ENCODE data around the gene TTC3.
A peak's percentile ranks its signal among the peaks of the same experiment; 100 is the strongest.
"Not testable (repeated sequence)": the region's sequence is repeated elsewhere in the genome, so short reads cannot be mapped to it uniquely, and the experiment has no call there.

Gene TTC3

GRCh38 chr21:37044643-37045042 is 28.4 kb upstream of the TTC3 start:
- DNase-seq (ENCODE audit: low spot score in 2 of 2) = no peak
- no peaks in the 10 kb centered on the region for H3K9me3 ChIP-seq
- in situ Hi-C loops (cut with MboI; ENCODE audit: low sequenced_read_pairs) = no loop called here
- H3K36me3 ChIP-seq (replicated peaks) = no peaks in the 10 kb centered on the region
- peaks cover 5% of the 10 kb centered on the region; the same call in 1 of the 2 replicates for H3K4me1 ChIP-seq
- H3K27me3 ChIP-seq (ENCODE audit: low read depth) = no peaks in the 10 kb centered on the region
- no peak overlapping the region for H3K4me3 ChIP-seq

DNA sequence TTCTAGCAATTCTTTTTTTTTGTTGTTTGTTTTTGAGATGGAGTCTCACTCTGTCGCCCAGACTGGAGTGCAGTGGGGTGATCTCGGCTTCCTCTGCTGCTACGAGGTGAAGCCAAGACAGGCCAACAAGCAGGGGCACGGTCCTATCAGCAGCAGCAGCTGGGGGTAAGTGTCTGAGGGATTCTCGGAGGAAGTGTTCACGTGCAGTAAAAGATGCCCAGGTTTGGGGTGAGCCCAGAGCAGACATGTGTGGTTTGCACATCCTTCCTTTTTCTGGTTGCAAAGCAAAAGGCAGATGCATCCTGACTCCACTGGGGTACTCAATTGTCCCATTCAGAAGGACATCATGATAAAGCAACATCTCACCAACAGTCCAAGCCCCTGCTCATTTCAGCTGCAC is 27.9 kb upstream of the TTC3 start:
- Histone ChIP-seq H3K27me3 (ENCODE audit: low read depth) (no peaks in the 10 kb centered on the region), H3K4me3 (no peak overlapping the region), H3K36me3 (replicated peaks) (no peaks in the 10 kb centered on the region), H3K4me1 (peaks cover 5% of the 10 kb centered on the region; the same call in 1 of the 2 replicates), H3K9me3 (no peaks in the 10 kb centered on the region)
- in situ Hi-C loops (cut with MboI; ENCODE audit: low sequenced_read_pairs) = no loop called here
- DNase-seq (ENCODE audit: low spot score in 2 of 2) = no peak

DNA sequence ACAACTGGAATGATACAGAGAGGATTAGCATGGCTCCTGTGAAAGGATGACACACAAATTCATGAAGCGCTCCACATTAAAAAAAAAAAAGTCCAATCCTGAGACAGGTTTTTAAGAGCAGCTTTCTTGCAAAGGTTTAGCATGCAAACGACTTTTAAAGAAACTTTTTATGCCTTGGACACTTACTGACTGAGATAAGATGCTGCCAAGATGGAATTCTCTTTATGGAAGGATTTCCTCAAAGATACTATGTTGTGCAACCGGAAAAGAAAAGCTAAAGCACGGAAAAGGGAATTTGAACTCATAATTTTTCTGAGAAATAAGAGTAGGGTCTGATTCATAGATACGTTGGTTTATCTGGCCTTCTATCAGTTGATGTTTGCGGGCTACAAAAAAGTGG is 27.5 kb upstream of the TTC3 start:
- Histone ChIP-seq H3K4me3 (no peak overlapping the region), H3K27me3 (ENCODE audit: low read depth) (no peaks in the 10 kb centered on the region)

DNA sequence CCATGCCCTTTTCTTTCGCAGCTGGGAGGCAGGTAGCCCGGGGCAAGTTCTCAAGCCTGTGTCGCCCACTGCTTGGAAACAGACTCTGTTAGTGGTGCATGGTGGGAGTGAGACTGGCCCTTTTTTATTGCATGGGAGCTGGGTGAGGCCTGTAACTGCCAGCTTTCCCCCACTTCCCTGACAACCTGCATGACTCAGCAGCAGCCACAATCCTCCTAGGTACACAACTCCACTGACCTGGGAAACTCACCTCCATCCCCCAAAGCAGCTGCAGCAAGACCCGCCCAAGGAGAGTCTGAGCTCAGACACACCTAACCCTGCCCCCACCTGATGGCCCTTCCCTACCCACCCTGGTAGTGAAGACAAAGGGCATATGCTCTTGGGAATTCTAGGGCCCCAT is 26.0 kb upstream of the TTC3 start:
- in situ Hi-C loops (cut with MboI; ENCODE audit: low sequenced_read_pairs) = no loop called here
- H3K4me1 ChIP-seq = no peaks in the 10 kb centered on the region; the same call in 1 of the 2 replicates
- no peaks in the 10 kb centered on the region for H3K36me3 ChIP-seq (replicated peaks)
- H3K4me3 ChIP-seq = no peak overlapping the region
- DNase-seq (ENCODE audit: low spot score in 2 of 2) = no peak
- H3K27me3 ChIP-seq (ENCODE audit: low read depth) = no peaks in the 10 kb centered on the region
- H3K9me3 ChIP-seq = no peaks in the 10 kb centered on the region

More for the DNA sequence above, 27.5 kb upstream of the TTC3 start:
- in situ Hi-C loops (cut with MboI; ENCODE audit: low sequenced_read_pairs) = no loop called here
- H3K36me3 ChIP-seq (replicated peaks) = no peaks in the 10 kb centered on the region
- no peak for DNase-seq (ENCODE audit: low spot score in 2 of 2)
- H3K4me1 ChIP-seq = peaks cover 5% of the 10 kb centered on the region; the same call in 1 of the 2 replicates
- no peaks in the 10 kb centered on the region for H3K9me3 ChIP-seq

DNA sequence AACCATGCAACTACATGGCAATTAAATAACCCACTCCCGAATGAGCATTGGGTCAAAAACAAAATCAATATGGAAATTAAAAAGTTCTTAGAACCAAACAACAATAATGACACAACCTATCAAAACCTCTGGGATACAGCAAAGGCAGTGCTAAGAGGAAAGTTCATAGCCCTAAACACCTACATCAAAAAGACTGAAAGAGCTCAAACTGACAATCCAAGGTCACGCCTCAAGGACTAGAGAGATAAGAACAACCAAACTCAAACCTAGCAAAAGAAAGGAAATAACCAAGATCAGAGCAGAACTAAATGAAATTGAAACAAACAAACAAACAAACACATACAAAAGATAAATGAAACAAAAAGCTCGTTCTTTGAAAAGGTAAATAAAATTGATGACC is 23.3 kb upstream of the TTC3 start:
- H3K27me3 ChIP-seq (ENCODE audit: low read depth); H3K4me1 ChIP-seq; in situ Hi-C loops (cut with MboI; ENCODE audit: low sequenced_read_pairs); H3K4me3 ChIP-seq; DNase-seq (ENCODE audit: low spot score in 2 of 2); H3K36me3 ChIP-seq (replicated peaks); H3K9me3 ChIP-seq: not testable (repeated sequence)

- DNase-seq (ENCODE audit: low spot score in 2 of 2) = no peak
- in situ Hi-C loops (cut with MboI; ENCODE audit: low sequenced_read_pairs) = no loop called here
- Histone ChIP-seq H3K27me3 (ENCODE audit: low read depth) (0 out of 2 replicates have a peak, but pooled peaks cover 4% of the 10 kb centered on the region), H3K4me1 (peaks cover 3% of the 10 kb centered on the region; the same call in 1 of the 2 replicates), H3K36me3 (replicated peaks) (no peaks in the 10 kb centered on the region), H3K4me3 (no peak overlapping the region), H3K9me3 (no peaks in the 10 kb centered on the region; the same call in 1 of the 2 replicates)
These were observed 17.7 kb upstream of the TTC3 start for GRCh38 chr21:37055271-37055855.

DNA sequence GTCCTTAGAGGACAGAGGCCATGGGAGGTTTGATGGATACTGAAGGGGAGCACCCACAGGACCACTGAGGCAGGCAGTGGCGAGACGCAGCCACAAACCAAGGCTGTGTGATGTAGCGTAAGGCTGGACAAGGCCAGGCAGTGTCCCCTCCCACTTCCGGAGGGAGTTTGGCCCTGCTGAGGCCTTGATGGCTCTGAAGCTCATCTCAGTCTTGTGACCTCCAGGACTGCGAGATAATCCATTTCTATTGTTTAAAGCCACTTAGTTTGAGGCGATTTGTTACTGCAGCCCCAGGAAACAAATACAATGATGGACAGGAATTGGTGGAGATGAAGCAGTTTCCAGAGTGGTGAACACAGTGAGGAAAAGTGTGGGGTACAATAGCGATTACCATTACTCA is 15.4 kb upstream of the TTC3 start:
- in situ Hi-C loops (cut with MboI; ENCODE audit: low sequenced_read_pairs) = no loop called here
- no peaks in the 10 kb centered on the region for H3K36me3 ChIP-seq (replicated peaks)
- H3K9me3 ChIP-seq = no peaks in the 10 kb centered on the region; the same call in 1 of the 2 replicates
- H3K27me3 ChIP-seq (ENCODE audit: low read depth) = 0 out of 2 replicates have a peak, but pooled peaks cover 4% of the 10 kb centered on the region
- DNase-seq (ENCODE audit: low spot score in 2 of 2) = no peak
- no peak overlapping the region for H3K4me3 ChIP-seq
- peaks cover 5% of the 10 kb centered on the region; the same call in 1 of the 2 replicates for H3K4me1 ChIP-seq

DNA sequence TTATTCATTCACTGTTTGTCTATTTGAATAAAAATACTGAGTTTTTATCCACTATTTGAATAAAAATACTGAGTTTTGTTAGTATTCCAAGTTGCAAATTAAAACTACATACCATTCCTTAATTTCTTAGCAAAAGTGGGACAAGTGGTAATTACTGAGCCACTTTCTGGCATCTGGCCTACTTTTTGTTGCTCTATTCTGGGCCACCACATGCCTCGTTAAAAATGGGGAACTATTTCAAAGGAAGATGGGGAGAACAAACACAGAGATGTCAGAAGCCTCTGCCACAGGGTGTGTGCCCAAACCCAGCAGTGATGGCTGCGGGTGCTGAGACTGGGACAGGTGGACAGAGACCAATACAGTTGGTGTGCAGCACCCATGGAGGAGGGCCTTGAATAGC is 14.8 kb upstream of the TTC3 start:
- Histone ChIP-seq H3K4me3 (no peak overlapping the region), H3K4me1 (peaks cover 5% of the 10 kb centered on the region; the same call in 1 of the 2 replicates), H3K36me3 (replicated peaks) (no peaks in the 10 kb centered on the region), H3K27me3 (ENCODE audit: low read depth) (0 out of 2 replicates have a peak, but pooled peaks cover 4% of the 10 kb centered on the region), H3K9me3 (no peaks in the 10 kb centered on the region; the same call in 1 of the 2 replicates)
- peak in 1 of 2 experiments; percentile 26 for DNase-seq (ENCODE audit: low spot score in 2 of 2)
- in situ Hi-C loops (cut with MboI; ENCODE audit: low sequenced_read_pairs) = no loop called here

DNA sequence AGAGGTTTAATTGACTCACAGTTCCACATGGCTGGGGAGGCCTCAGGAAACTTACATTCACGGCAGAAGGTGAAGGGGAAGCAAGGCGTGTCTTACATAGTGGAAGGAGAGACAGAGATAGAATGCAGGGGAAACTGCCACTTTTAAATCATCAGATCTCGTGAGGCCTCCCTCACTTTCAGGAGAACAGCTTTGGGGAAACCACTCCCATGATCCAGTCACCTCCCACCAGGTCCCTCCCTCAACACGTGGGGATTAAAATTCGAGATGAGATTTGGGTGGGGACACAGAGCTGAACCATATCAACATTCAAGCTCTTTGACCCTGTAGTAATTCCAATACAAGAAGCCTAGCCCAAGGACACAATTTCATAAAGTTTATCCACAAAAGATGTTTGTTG is 13.9 kb upstream of the TTC3 start:
- peaks cover 5% of the 10 kb centered on the region; the same call in 1 of the 2 replicates for H3K4me1 ChIP-seq
- no peaks in the 10 kb centered on the region; the same call in 1 of the 2 replicates for H3K9me3 ChIP-seq
- DNase-seq (ENCODE audit: low spot score in 2 of 2) = no peak
- no peaks in the 10 kb centered on the region for H3K36me3 ChIP-seq (replicated peaks)
- H3K27me3 ChIP-seq (ENCODE audit: low read depth) = 0 out of 2 replicates have a peak, but pooled peaks cover 4% of the 10 kb centered on the region
- in situ Hi-C loops (cut with MboI; ENCODE audit: low sequenced_read_pairs) = no loop called here
- H3K4me3 ChIP-seq = no peak overlapping the region

DNA sequence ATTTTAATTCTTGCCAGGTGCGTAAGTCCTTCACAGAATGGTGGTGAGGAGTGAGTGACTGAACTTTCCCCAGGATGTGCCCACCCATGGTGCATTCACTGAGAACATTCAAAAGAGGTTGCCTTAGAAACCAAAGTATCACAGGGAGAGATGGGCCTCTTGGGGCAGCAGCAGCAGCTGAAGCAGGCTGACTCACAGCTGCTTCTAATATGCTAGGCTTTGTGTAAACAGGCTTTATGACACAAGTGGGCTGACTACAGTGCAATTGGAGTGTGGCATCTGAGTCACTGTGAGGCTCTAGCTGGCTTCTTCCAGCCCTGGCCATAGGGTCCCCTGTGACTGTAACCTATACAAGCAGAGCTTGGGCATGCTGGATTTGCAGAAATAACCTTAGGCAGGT is 12.8 kb upstream of the TTC3 start:
- DNase-seq (ENCODE audit: low spot score in 2 of 2) = peak; percentile 38 to 55
- peaks cover 5% of the 10 kb centered on the region; the same call in 1 of the 2 replicates for H3K4me1 ChIP-seq
- no peaks in the 10 kb centered on the region; the same call in 1 of the 2 replicates for H3K9me3 ChIP-seq
- no peak overlapping the region for H3K4me3 ChIP-seq
- no peaks in the 10 kb centered on the region for H3K36me3 ChIP-seq (replicated peaks)
- H3K27me3 ChIP-seq (ENCODE audit: low read depth) = no peaks in the 10 kb centered on the region
- in situ Hi-C loops (cut with MboI; ENCODE audit: low sequenced_read_pairs) = no loop called here

DNA sequence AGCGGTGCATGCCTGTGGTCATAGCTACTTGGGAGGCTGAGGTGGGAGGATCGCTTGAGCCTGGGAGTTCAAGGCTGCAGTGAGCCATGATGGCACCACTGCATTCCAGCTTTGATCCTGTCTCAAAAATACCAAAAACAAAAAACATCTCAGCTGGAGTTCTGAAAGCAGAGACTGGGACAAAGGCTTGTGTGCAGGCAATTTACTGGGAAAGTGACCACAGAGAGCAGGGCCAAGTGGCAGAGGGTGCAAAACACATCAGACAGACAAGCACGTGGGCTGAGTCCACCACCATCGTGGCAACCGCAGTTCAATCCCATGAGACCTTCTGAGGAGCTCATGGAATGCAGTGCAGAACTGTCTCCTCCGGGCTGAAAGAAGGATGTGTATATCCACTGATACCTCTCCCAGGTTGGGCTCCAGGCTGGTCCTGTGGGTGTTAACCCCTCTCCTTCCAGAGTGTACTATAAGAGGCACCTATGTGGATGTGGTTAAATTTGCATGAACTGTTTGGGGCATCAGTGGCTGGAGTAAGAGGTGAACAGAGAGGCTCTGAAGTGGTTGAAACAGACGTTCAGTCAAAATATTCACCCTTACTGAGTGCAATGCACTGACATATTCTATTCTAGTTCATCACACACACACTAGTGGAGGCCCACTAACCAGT is 11.0 kb upstream of the TTC3 start:
- in situ Hi-C loops (cut with MboI; ENCODE audit: low sequenced_read_pairs) = no loop called here
- DNase-seq (ENCODE audit: low spot score in 2 of 2) = no peak
- Histone ChIP-seq H3K4me3 (no peak overlapping the region), H3K4me1 (peaks cover 5% of the 10 kb centered on the region; the same call in 1 of the 2 replicates), H3K9me3 (no peaks in the 10 kb centered on the region; the same call in 1 of the 2 replicates), H3K36me3 (replicated peaks) (no peaks in the 10 kb centered on the region), H3K27me3 (ENCODE audit: low read depth) (no peaks in the 10 kb centered on the region)

DNA sequence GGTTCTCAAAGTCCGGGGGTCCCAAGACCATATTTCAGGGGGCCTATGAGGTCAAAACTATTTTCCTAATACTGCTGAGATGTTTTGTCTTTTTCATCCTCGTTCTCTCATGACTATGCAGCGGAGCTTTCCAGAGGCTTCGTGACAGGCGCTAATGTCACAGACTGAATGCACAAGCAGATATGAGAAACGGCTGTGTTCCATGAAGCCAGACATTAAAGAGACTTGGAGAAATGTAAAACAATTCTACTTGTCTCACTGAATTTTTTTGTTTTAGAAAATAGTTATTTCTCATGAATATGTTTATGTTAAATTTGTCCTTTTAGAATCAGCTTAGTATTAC is 10.5 kb upstream of the TTC3 start:
- Histone ChIP-seq H3K4me1 (peaks cover 5% of the 10 kb centered on the region; the same call in 1 of the 2 replicates), H3K4me3 (no peak overlapping the region), H3K27me3 (ENCODE audit: low read depth) (no peaks in the 10 kb centered on the region), H3K36me3 (replicated peaks) (no peaks in the 10 kb centered on the region; the same call in 1 of the 2 replicates), H3K9me3 (no peaks in the 10 kb centered on the region)
- DNase-seq (ENCODE audit: low spot score in 2 of 2) = no peak
- in situ Hi-C loops (cut with MboI; ENCODE audit: low sequenced_read_pairs) = no loop called here

GRCh38 chr21:37063433-37063832 is 9.6 kb upstream of the TTC3 start:
- in situ Hi-C loops (cut with MboI; ENCODE audit: low sequenced_read_pairs) = no loop called here
- no peaks in the 10 kb centered on the region for H3K27me3 ChIP-seq (ENCODE audit: low read depth)
- peaks cover 5% of the 10 kb centered on the region; the same call in 1 of the 2 replicates for H3K4me1 ChIP-seq
- H3K36me3 ChIP-seq (replicated peaks) = no peaks in the 10 kb centered on the region; the same call in 1 of the 2 replicates
- H3K4me3 ChIP-seq = no peak overlapping the region
- no peaks in the 10 kb centered on the region for H3K9me3 ChIP-seq
- no peak for DNase-seq (ENCODE audit: low spot score in 2 of 2)

DNA sequence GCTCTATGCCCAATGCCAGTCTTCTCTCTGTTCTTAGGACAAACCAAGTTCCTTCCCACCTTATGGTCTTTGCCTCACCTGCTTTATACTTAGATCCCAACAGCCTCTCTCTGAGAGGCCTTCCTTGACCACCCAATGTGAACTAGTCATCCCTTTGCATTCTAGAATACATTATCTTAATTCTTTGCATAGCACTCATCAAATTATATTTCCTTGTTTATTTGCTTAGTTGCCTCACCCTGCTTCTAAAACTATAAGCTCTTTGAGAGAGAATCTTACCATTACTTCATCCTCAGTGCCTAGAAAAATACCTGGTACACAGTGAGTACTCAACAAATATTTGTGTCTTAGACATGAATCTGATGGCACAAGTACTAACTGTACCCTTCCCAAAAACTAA is 8.2 kb upstream of the TTC3 start:
- in situ Hi-C loops (cut with MboI; ENCODE audit: low sequenced_read_pairs) = no loop called here
- Histone ChIP-seq H3K4me3 (no peak overlapping the region), H3K9me3 (no peaks in the 10 kb centered on the region), H3K27me3 (ENCODE audit: low read depth) (no peaks in the 10 kb centered on the region), H3K36me3 (replicated peaks) (no peaks in the 10 kb centered on the region; the same call in 1 of the 2 replicates), H3K4me1 (peaks cover 5% of the 10 kb centered on the region; the same call in 1 of the 2 replicates)
- no peak for DNase-seq (ENCODE audit: low spot score in 2 of 2)
